Gastrocnemius medialis (tissue), 4 donors: Measurements from ENCODE around the gene SP3.

Source experiments
- POLR2A ChIP-seq, 2 donors: fragments of 450-650 bp; IDR thresholded peaks; one replicate each; pipeline ENCODE4 v1.6.1; 2017; ENCODE audit warnings: antibody characterized with exemption in 2 of 2, mild to moderate bottlenecking in 2 of 2, moderate library complexity in 2 of 2
- TF ChIP-seq, protein P1 (sequence below), 5 experiments: fragments of 450-650 bp in 3 of 5; fragments of 200-600 bp in 2 of 5; sonication (generic) in 2 of 5; IDR thresholded peaks in 4 of 5; conservative IDR thresholded peaks in 1 of 5; 1 replicate in 4 of 5; 2 replicates in 1 of 5; pipeline ENCODE4 v1.5.1; 2016 to 2019; ENCODE audit warnings: antibody characterized with exemption in 5 of 5, mild to moderate bottlenecking in 3 of 5, moderate library complexity in 3 of 5

DNA sequence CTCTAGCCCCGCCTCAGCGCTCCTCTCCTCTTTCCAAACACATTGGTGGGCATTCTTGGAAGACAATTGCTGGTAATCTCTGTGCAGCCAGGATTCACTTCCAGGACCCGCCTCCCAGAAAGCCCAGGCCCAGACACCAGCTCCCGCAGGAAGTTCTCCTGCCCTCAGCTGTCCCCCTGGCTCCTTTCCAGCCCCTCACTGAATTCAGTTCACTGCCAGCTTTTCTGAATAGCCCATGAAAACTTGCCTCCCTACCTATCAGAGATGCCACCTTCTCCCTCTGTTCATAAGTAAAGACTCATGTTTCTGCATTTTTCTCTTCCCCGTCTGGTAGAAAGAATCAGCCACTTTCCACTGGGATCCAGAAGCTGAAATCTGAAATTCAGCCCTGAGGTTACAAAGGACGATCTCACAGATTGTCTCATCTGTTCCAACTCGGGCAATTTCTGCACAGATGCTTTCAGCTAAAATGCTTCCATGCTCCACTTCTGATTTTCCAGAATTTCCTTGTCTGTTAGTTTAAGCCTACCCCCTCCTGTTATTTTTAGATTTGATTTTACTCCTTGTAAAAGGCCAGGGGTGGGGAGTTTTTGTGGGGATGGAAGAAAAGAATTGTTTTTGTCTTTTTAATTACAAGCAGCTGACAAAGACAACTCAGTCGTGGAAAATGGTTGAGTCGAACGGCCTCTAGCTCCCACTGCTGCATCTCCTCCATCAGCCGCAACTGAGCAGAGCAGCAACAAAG lies 98.1 kb downstream of the SP3 start:
- TF ChIP-seq, protein P1, sequence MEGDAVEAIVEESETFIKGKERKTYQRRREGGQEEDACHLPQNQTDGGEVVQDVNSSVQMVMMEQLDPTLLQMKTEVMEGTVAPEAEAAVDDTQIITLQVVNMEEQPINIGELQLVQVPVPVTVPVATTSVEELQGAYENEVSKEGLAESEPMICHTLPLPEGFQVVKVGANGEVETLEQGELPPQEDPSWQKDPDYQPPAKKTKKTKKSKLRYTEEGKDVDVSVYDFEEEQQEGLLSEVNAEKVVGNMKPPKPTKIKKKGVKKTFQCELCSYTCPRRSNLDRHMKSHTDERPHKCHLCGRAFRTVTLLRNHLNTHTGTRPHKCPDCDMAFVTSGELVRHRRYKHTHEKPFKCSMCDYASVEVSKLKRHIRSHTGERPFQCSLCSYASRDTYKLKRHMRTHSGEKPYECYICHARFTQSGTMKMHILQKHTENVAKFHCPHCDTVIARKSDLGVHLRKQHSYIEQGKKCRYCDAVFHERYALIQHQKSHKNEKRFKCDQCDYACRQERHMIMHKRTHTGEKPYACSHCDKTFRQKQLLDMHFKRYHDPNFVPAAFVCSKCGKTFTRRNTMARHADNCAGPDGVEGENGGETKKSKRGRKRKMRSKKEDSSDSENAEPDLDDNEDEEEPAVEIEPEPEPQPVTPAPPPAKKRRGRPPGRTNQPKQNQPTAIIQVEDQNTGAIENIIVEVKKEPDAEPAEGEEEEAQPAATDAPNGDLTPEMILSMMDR (IDR thresholded peaks at IDR 0.05 in 4 of 5, conservative IDR thresholded peaks at IDR 0.05 in 1 of 5), result no peak
- no peak for TF ChIP-seq POLR2A (IDR thresholded peaks at IDR 0.05)
